UCSD-AML1 (cell line): Measurements from ENCODE around the gene SLC30A1.
A peak's percentile ranks its signal among the peaks of the same experiment; 100 is the strongest.
"Not testable (repeated sequence)": the region's sequence is repeated elsewhere in the genome, so short reads cannot be mapped to it uniquely, and the experiment has no call there.

Experiments
- DNase-seq: peaks from one replicate; lab custom pipeline; 2025; ENCODE audit not compliant: unreplicated experiment; lab: John Stamatoyannopoulos, UW

Gene SLC30A1

GRCh38 chr1:211548321-211549091 lies 30.5 kb downstream of the SLC30A1 start:
- DNase-seq, result no peak

- no peak for DNase-seq
These were observed 31.3 kb downstream of the SLC30A1 start for GRCh38 chr1:211547710-211548109.

- no peak for DNase-seq
These were observed 32.4 kb downstream of the SLC30A1 start for GRCh38 chr1:211546543-211546942.

- no peak for DNase-seq
These were observed 35.9 kb downstream of the SLC30A1 start for GRCh38 chr1:211543025-211543424.

- DNase-seq, result no peak
These were observed 37.1 kb downstream of the SLC30A1 start for GRCh38 chr1:211541720-211542477.

GRCh38 chr1:211541278-211541677 lies 37.7 kb downstream of the SLC30A1 start:
- DNase-seq, result no peak

- DNase-seq, result not testable (repeated sequence)
These were observed 38.1 kb downstream of the SLC30A1 start for GRCh38 chr1:211540824-211541223.

GRCh38 chr1:211538287-211538686 lies 40.7 kb downstream of the SLC30A1 start:
- DNase-seq, result no peak

- DNase-seq, result no peak
These were observed 41.7 kb downstream of the SLC30A1 start for GRCh38 chr1:211537253-211537652.

GRCh38 chr1:211536606-211537005 lies 42.4 kb downstream of the SLC30A1 start:
- DNase-seq, result no peak

GRCh38 chr1:211535346-211535745 lies 43.6 kb downstream of the SLC30A1 start:
- no peak for DNase-seq

- no peak for DNase-seq
These were observed 44.2 kb downstream of the SLC30A1 start for GRCh38 chr1:211534545-211535291.

GRCh38 chr1:211532088-211532444 lies 46.9 kb downstream of the SLC30A1 start:
- DNase-seq, result no peak

GRCh38 chr1:211531194-211532087 lies 47.5 kb downstream of the SLC30A1 start:
- DNase-seq, result peak; percentile 32

- DNase-seq, result no peak
These were observed 48.9 kb downstream of the SLC30A1 start for GRCh38 chr1:211530102-211530501.

- no peak for DNase-seq
These were observed 49.5 kb downstream of the SLC30A1 start for GRCh38 chr1:211529453-211529852.

- no peak for DNase-seq
These were observed 50.0 kb downstream of the SLC30A1 start for GRCh38 chr1:211529011-211529410.

GRCh38 chr1:211527888-211528287 lies 51.1 kb downstream of the SLC30A1 start:
- DNase-seq, result peak; percentile 56

- no peak for DNase-seq
These were observed 52.0 kb downstream of the SLC30A1 start for GRCh38 chr1:211527006-211527405.

GRCh38 chr1:211526101-211526500 lies 52.9 kb downstream of the SLC30A1 start:
- no peak for DNase-seq
